ENCODE measurements around the gene PPP2R2D. TPM values are rescaled to one million over a fixed set of nuclear protein-coding genes. Genes with fewer than 3 reads are reported as not detected.

PPP2R2D gene
- total RNA-seq, 1 donor from 2014 or later, result 28.3 TPM

GRCh38 chr10:131998050-131998844 is 97.4 kb downstream of the PPP2R2D start:
- H3K36me3 ChIP-seq, result no peaks in the 10 kb centered on the region
- H3K4me1 ChIP-seq, result peaks cover 33% of the 10 kb centered on the region
- no peaks in the 10 kb centered on the region for H3K9me3 ChIP-seq
- intact Hi-C loops (cut with DNase I), result no loop called here
- H3K4me3 ChIP-seq, result no peak overlapping the region
- ATAC-seq, result no peak
- H3K27ac ChIP-seq, result peak overlapping the region; percentile 93
- no peak for DNase-seq
- TF ChIP-seq CTCF (IDR thresholded peaks at IDR 0.05), result no peak
- H3K27me3 ChIP-seq, result no peaks in the 10 kb centered on the region

- Histone ChIP-seq H3K27me3 (no peaks in the 10 kb centered on the region), H3K27ac (peak overlapping the region; percentile 93), H3K9me3 (no peaks in the 10 kb centered on the region), H3K36me3 (no peaks in the 10 kb centered on the region), H3K4me1 (peaks cover 33% of the 10 kb centered on the region), H3K4me3 (no peak overlapping the region)
- ATAC-seq (no peak), DNase-seq (no peak)
- no peak for TF ChIP-seq CTCF (IDR thresholded peaks at IDR 0.05)
- intact Hi-C loops (cut with DNase I), result no loop called here
Measured at GRCh38 chr10:131998845-131999681, 98.3 kb downstream of the PPP2R2D start.

GRCh38 chr10:132001238-132001972 is 100.6 kb downstream of the PPP2R2D start:
- DNase-seq (peak; percentile 79), ATAC-seq (peak; percentile 47)
- H3K4me3 ChIP-seq, result no peak overlapping the region
- H3K27me3 ChIP-seq, result no peaks in the 10 kb centered on the region
- peaks cover 30% of the 10 kb centered on the region for H3K4me1 ChIP-seq
- intact Hi-C loops (cut with DNase I), result no loop called here
- H3K36me3 ChIP-seq, result no peaks in the 10 kb centered on the region
- H3K9me3 ChIP-seq, result no peaks in the 10 kb centered on the region
- H3K27ac ChIP-seq, result no peak overlapping the region
- TF ChIP-seq CTCF (IDR thresholded peaks at IDR 0.05), result no peak

GRCh38 chr10:132002004-132002403 is 101.2 kb downstream of the PPP2R2D start:
- intact Hi-C loops (cut with DNase I), result no loop called here
- Histone ChIP-seq H3K4me3 (no peak overlapping the region), H3K27me3 (no peaks in the 10 kb centered on the region), H3K27ac (no peak overlapping the region), H3K9me3 (no peaks in the 10 kb centered on the region), H3K36me3 (no peaks in the 10 kb centered on the region), H3K4me1 (peaks cover 24% of the 10 kb centered on the region)
- TF ChIP-seq CTCF (IDR thresholded peaks at IDR 0.05), result no peak
- no peak for ATAC-seq
- DNase-seq, result no peak

GRCh38 chr10:132003282-132003924 is 102.6 kb downstream of the PPP2R2D start:
- intact Hi-C loops (cut with DNase I), result no loop called here

More at GRCh38 chr10:132003282-132003924, 102.6 kb downstream of the PPP2R2D start:
- no peak for TF ChIP-seq CTCF (IDR thresholded peaks at IDR 0.05)
- H3K4me3 ChIP-seq, result no peak overlapping the region
- no peaks in the 10 kb centered on the region for H3K9me3 ChIP-seq
- ATAC-seq, result no peak
- no peak for DNase-seq
- no peak overlapping the region for H3K27ac ChIP-seq
- H3K27me3 ChIP-seq, result no peaks in the 10 kb centered on the region
- peaks cover 13% of the 10 kb centered on the region for H3K4me1 ChIP-seq
- H3K36me3 ChIP-seq, result no peaks in the 10 kb centered on the region

Data from upper lobe of right lung (tissue), 1 donor.